ENCODE measurements around the gene KLHL6. TPM values are rescaled to one million over a fixed set of nuclear protein-coding genes. Genes with fewer than 3 reads are reported as not detected.

The KLHL6 gene
- total RNA-seq, 1 donor from 2014 or later: 0.11 TPM

DNA sequence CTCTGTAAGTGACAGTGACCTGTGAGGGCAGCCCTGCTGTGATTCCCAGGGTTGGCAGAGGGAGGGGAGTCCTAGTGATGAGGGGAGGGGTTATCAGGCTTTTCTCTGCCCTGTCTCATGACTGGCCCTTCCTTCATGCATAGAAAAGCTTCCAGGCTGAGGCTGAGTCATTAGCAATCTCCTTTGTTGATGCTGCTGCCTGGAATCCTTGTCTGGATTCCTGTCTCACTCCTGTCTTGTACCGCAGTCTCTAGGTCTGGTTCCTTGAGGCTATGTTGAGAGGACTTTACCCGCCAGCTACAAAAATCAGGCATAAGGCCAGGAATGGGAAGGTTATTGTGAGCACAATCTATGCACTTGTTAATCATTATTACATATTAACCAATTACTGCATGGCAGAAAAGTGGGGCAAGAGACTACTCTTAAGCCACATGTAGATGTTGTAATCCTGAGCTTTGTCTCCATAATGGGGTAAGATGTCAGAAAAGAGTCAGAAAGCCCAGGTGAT is 7.2 kb downstream of the KLHL6 start:
- peak overlapping the region; percentile 47 for H3K4me2 ChIP-seq (ENCODE audit: low read length)
- H3K36me3 ChIP-seq (ENCODE audit: insufficient read depth, low read length): no peaks in the 10 kb centered on the region
- H3K36me3 Mint-ChIP-seq (ENCODE audit: low read depth, unreplicated experiment): no peaks in the 10 kb centered on the region
- H3K9me3 Mint-ChIP-seq (ENCODE audit: unreplicated experiment): no peaks in the 10 kb centered on the region
- peak overlapping the region; percentile 98 for H3K27ac Mint-ChIP-seq (ENCODE audit: unreplicated experiment)
- H3K27me3 Mint-ChIP-seq (ENCODE audit: low read depth, unreplicated experiment): no peaks in the 10 kb centered on the region
- DNase-seq (ENCODE audit: low read depth) (peak; percentile 94), FAIRE-seq (peak; percentile 89)
- no peaks in the 10 kb centered on the region for H3K79me2 ChIP-seq (ENCODE audit: insufficient read depth, low read length)
- H2AFZ ChIP-seq (ENCODE audit: low read depth, low read length): peak overlapping the region; percentile 51
- H3K4me1 ChIP-seq (ENCODE audit: insufficient read depth, low read length): peaks cover 10% of the 10 kb centered on the region
- H3K4me3 Mint-ChIP-seq (ENCODE audit: unreplicated experiment): no peak overlapping the region
- H3K4me1 Mint-ChIP-seq (ENCODE audit: low read depth, unreplicated experiment): peaks cover 23% of the 10 kb centered on the region
- H4K20me1 ChIP-seq (ENCODE audit: insufficient read depth, low read length): no peaks in the 10 kb centered on the region
- no peak overlapping the region for H3K9ac ChIP-seq (ENCODE audit: low read length)
- no peaks in the 10 kb centered on the region for H3K9me3 ChIP-seq (ENCODE audit: insufficient read depth, low read depth, low read length)
- no peaks in the 10 kb centered on the region for H3K27me3 ChIP-seq (ENCODE audit: insufficient read depth, low read length)
- no peak for TF ChIP-seq EZH2 (IDR thresholded peaks at IDR 0.05; ENCODE audit: insufficient read depth, low read length)
- TF ChIP-seq, protein P1, sequence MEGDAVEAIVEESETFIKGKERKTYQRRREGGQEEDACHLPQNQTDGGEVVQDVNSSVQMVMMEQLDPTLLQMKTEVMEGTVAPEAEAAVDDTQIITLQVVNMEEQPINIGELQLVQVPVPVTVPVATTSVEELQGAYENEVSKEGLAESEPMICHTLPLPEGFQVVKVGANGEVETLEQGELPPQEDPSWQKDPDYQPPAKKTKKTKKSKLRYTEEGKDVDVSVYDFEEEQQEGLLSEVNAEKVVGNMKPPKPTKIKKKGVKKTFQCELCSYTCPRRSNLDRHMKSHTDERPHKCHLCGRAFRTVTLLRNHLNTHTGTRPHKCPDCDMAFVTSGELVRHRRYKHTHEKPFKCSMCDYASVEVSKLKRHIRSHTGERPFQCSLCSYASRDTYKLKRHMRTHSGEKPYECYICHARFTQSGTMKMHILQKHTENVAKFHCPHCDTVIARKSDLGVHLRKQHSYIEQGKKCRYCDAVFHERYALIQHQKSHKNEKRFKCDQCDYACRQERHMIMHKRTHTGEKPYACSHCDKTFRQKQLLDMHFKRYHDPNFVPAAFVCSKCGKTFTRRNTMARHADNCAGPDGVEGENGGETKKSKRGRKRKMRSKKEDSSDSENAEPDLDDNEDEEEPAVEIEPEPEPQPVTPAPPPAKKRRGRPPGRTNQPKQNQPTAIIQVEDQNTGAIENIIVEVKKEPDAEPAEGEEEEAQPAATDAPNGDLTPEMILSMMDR (IDR thresholded peaks at IDR 0.05; ENCODE audit: insufficient read depth, low read depth, low read length): no peak
- H3K27ac ChIP-seq (ENCODE audit: low read depth, low read length): peak overlapping the region; percentile 39
- no peak overlapping the region for H3K4me3 ChIP-seq (ENCODE audit: insufficient read depth, low read depth, low read length)

DNA sequence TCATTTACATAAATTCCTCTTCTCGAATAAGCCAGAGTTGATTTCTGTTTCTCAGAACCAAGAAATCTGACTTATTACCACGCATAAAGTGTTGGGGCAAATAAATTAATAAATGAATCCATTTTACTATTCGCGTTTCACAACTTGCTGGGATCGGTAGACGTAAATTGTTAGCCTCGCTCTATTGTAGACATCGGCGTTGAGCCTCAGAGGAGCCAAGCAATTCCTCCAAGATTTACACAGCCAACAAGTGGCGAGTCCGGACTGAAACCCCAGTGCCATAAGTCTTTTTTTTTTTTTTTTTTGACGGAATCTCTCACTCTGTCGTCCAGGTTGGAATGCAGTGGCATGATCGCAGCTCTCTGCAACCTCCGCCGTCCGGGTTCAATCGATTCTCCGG is 8.9 kb downstream of the KLHL6 start:
- peaks cover 17% of the 10 kb centered on the region for H3K4me1 Mint-ChIP-seq (ENCODE audit: low read depth, unreplicated experiment)

DNA sequence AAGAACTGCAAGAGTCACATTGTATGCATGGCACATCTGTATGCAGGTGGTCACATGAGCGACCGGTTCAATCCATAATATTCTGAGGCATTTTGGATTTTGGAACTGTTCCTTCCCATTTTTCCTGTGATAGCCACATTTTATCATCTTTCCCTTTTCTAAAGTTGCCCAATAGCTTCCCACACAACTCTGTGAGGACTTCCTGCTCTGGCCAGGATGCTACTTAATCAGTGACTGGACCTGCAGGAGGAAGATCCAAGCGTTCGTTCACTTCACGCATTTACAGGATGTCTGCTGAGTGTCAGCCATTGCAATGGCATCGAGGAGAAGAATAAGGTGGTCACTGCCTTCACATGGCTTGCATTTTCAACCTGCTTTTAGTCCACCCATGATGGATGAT is 9.8 kb downstream of the KLHL6 start:
- Mint-ChIP-seq H3K9me3 (ENCODE audit: unreplicated experiment) (no peaks in the 10 kb centered on the region), H3K4me1 (ENCODE audit: low read depth, unreplicated experiment) (peaks cover 17% of the 10 kb centered on the region), H3K36me3 (ENCODE audit: low read depth, unreplicated experiment) (no peaks in the 10 kb centered on the region), H3K27me3 (ENCODE audit: low read depth, unreplicated experiment) (peaks cover 2% of the 10 kb centered on the region), H3K4me3 (ENCODE audit: unreplicated experiment) (no peak overlapping the region), H3K27ac (ENCODE audit: unreplicated experiment) (peak overlapping the region; percentile 35)
- no peak for TF ChIP-seq EZH2 (IDR thresholded peaks at IDR 0.05; ENCODE audit: insufficient read depth, low read length)
- TF ChIP-seq, protein P1 (IDR thresholded peaks at IDR 0.05; ENCODE audit: insufficient read depth, low read depth, low read length): no peak
- FAIRE-seq: no peak
- no peak overlapping the region for H2AFZ ChIP-seq (ENCODE audit: low read depth, low read length)
- peaks cover 10% of the 10 kb centered on the region for H3K4me1 ChIP-seq (ENCODE audit: insufficient read depth, low read length)
- no peaks in the 10 kb centered on the region for H3K79me2 ChIP-seq (ENCODE audit: insufficient read depth, low read length)
- no peaks in the 10 kb centered on the region for H4K20me1 ChIP-seq (ENCODE audit: insufficient read depth, low read length)
- no peaks in the 10 kb centered on the region for H3K9me3 ChIP-seq (ENCODE audit: insufficient read depth, low read depth, low read length)
- H3K27ac ChIP-seq (ENCODE audit: low read depth, low read length): no peak overlapping the region
- H3K27me3 ChIP-seq (ENCODE audit: insufficient read depth, low read length): no peaks in the 10 kb centered on the region
- H3K4me3 ChIP-seq (ENCODE audit: insufficient read depth, low read depth, low read length): no peak overlapping the region
- no peak for DNase-seq (ENCODE audit: low read depth)
- no peak overlapping the region for H3K4me2 ChIP-seq (ENCODE audit: low read length)
- no peak overlapping the region for H3K9ac ChIP-seq (ENCODE audit: low read length)
- no peaks in the 10 kb centered on the region for H3K36me3 ChIP-seq (ENCODE audit: insufficient read depth, low read length)

More for the DNA sequence above, 8.9 kb downstream of the KLHL6 start:
- H3K4me3 ChIP-seq (ENCODE audit: insufficient read depth, low read depth, low read length): no peak overlapping the region
- H3K36me3 ChIP-seq (ENCODE audit: insufficient read depth, low read length): no peaks in the 10 kb centered on the region
- Mint-ChIP-seq H3K4me3 (ENCODE audit: unreplicated experiment) (no peak overlapping the region), H3K9me3 (ENCODE audit: unreplicated experiment) (no peaks in the 10 kb centered on the region), H3K36me3 (ENCODE audit: low read depth, unreplicated experiment) (no peaks in the 10 kb centered on the region), H3K27ac (ENCODE audit: unreplicated experiment) (no peak overlapping the region), H3K27me3 (ENCODE audit: low read depth, unreplicated experiment) (peaks cover 1% of the 10 kb centered on the region)
- DNase-seq (ENCODE audit: low read depth) (no peak), FAIRE-seq (no peak)
- no peaks in the 10 kb centered on the region for H4K20me1 ChIP-seq (ENCODE audit: insufficient read depth, low read length)
- no peaks in the 10 kb centered on the region for H3K79me2 ChIP-seq (ENCODE audit: insufficient read depth, low read length)
- no peaks in the 10 kb centered on the region for H3K9me3 ChIP-seq (ENCODE audit: insufficient read depth, low read depth, low read length)
- peaks cover 10% of the 10 kb centered on the region for H3K4me1 ChIP-seq (ENCODE audit: insufficient read depth, low read length)
- no peaks in the 10 kb centered on the region for H3K27me3 ChIP-seq (ENCODE audit: insufficient read depth, low read length)
- no peak overlapping the region for H2AFZ ChIP-seq (ENCODE audit: low read depth, low read length)
- H3K4me2 ChIP-seq (ENCODE audit: low read length): no peak overlapping the region
- TF ChIP-seq EZH2 (IDR thresholded peaks at IDR 0.05; ENCODE audit: insufficient read depth, low read length): no peak
- TF ChIP-seq, protein P1 (IDR thresholded peaks at IDR 0.05; ENCODE audit: insufficient read depth, low read depth, low read length): no peak
- H3K9ac ChIP-seq (ENCODE audit: low read length): no peak overlapping the region
- H3K27ac ChIP-seq (ENCODE audit: low read depth, low read length): no peak overlapping the region

Measured in astrocyte (in vitro differentiated cells and primary cell).